KMS-11 (cell line): ENCODE results near the gene GRM7.

Experiments
- H2AFZ ChIP-seq: fragments of 200-600 bp; sonication (generic); 2 replicates; pipeline ENCODE4 v1.6.1; 2016; ENCODE audit warnings: antibody characterized with exemption, mixed run types, low read depth
- H3K27ac ChIP-seq: fragments of 200-600 bp; sonication (generic); 2 replicates; pipeline ENCODE4 v1.6.1; 2016; ENCODE audit warnings: mild to moderate bottlenecking, mixed run types
- H3K27me3 ChIP-seq: fragments of 200-600 bp; sonication (generic); 2 replicates; pipeline ENCODE4 v1.6.1; 2017; ENCODE audit warnings: mild to moderate bottlenecking, low read depth, mixed run types, moderate library complexity; ENCODE audit not compliant: insufficient read depth
- H3K36me3 ChIP-seq: fragments of 200-600 bp; sonication (generic); 2 replicates; pipeline ENCODE4 v1.6.1; 2017; ENCODE audit warnings: mild to moderate bottlenecking, mixed run types; ENCODE audit not compliant: insufficient read depth
- H3K4me1 ChIP-seq: fragments of 200-600 bp; sonication (generic); 2 replicates; pipeline ENCODE4 v1.6.1; 2016; ENCODE audit warnings: mild to moderate bottlenecking, low read depth, mixed run types; ENCODE audit not compliant: poor library complexity, severe bottlenecking
- H3K4me2 ChIP-seq: fragments of 200-600 bp; sonication (generic); 2 replicates; pipeline ENCODE4 v1.7.0; 2016; ENCODE audit warnings: mild to moderate bottlenecking, mixed run types
- H3K4me3 ChIP-seq: fragments of 200-600 bp; sonication (generic); IDR thresholded peaks from 2 replicates; pipeline ENCODE4 v1.6.1; 2017; ENCODE audit warnings: low read depth, low read length, mixed read lengths; ENCODE audit not compliant: insufficient read depth
- H3K79me2 ChIP-seq: fragments of 200-600 bp; sonication (generic); 2 replicates; pipeline ENCODE4 v1.6.1; 2016; ENCODE audit warnings: low read depth, mixed run types; ENCODE audit not compliant: insufficient read depth
- H3K9ac ChIP-seq: fragments of 200-600 bp; sonication (generic); 2 replicates; pipeline ENCODE4 v1.6.1; 2016; ENCODE audit warnings: mild to moderate bottlenecking, mixed run types
- H4K20me1 ChIP-seq: fragments of 200-600 bp; sonication (generic); 2 replicates; pipeline ENCODE4 v1.6.1; 2016; ENCODE audit warnings: mild to moderate bottlenecking, mixed run types; ENCODE audit not compliant: insufficient read depth
- CTCF ChIP-seq: fragments of 200-600 bp; sonication (generic); conservative IDR thresholded peaks from 2 replicates; pipeline ENCODE4 v1.6.1; 2017; ENCODE audit warnings: low read depth, mild to moderate bottlenecking, antibody characterized with exemption, low read length, moderate library complexity, mixed read lengths

The GRM7 gene

GRCh38 chr3:6994081-6994668 is 133.3 kb downstream of the GRM7 start:
- Histone ChIP-seq H2AFZ (no peak overlapping the region), H3K4me3 (no peak overlapping the region), H3K9ac (no peak overlapping the region), H3K4me2 (no peak overlapping the region), H3K79me2 (no peaks in the 10 kb centered on the region), H4K20me1 (no peaks in the 10 kb centered on the region), H3K27ac (no peak overlapping the region), H3K36me3 (no peaks in the 10 kb centered on the region), H3K4me1 (no peaks in the 10 kb centered on the region), H3K27me3 (no peaks in the 10 kb centered on the region)
- 0 out of 2 replicates have a peak, but pooled peaks have one; percentile 25 for TF ChIP-seq CTCF

- Histone ChIP-seq H3K4me2 (no peak overlapping the region), H3K27me3 (no peaks in the 10 kb centered on the region), H3K79me2 (no peaks in the 10 kb centered on the region), H3K4me1 (no peaks in the 10 kb centered on the region), H3K9ac (no peak overlapping the region), H3K4me3 (no peak overlapping the region), H4K20me1 (no peaks in the 10 kb centered on the region), H2AFZ (no peak overlapping the region), H3K27ac (no peak overlapping the region), H3K36me3 (no peaks in the 10 kb centered on the region)
- no peak for TF ChIP-seq CTCF
Observed at GRCh38 chr3:7000501-7000900, 139.6 kb downstream of the GRM7 start.

GRCh38 chr3:7001370-7001769 is 140.5 kb downstream of the GRM7 start:
- Histone ChIP-seq H4K20me1 (no peaks in the 10 kb centered on the region), H3K79me2 (no peaks in the 10 kb centered on the region), H3K36me3 (no peaks in the 10 kb centered on the region), H3K9ac (no peak overlapping the region), H2AFZ (no peak overlapping the region), H3K4me1 (no peaks in the 10 kb centered on the region), H3K4me2 (no peak overlapping the region), H3K4me3 (no peak overlapping the region), H3K27ac (no peak overlapping the region), H3K27me3 (no peaks in the 10 kb centered on the region)
- TF ChIP-seq CTCF, result no peak

- Histone ChIP-seq H3K4me2 (no peak overlapping the region), H3K9ac (no peak overlapping the region), H2AFZ (no peak overlapping the region), H3K4me3 (no peak overlapping the region), H4K20me1 (no peaks in the 10 kb centered on the region), H3K4me1 (no peaks in the 10 kb centered on the region), H3K36me3 (no peaks in the 10 kb centered on the region), H3K79me2 (no peaks in the 10 kb centered on the region), H3K27ac (no peak overlapping the region), H3K27me3 (no peaks in the 10 kb centered on the region)
- TF ChIP-seq CTCF, result no peak
Observed at GRCh38 chr3:7015683-7016440, 154.9 kb downstream of the GRM7 start.
